AG08395 (cell line): Measurements from ENCODE around the gene SEC16A.
"Not testable (repeated sequence)": the region's sequence is repeated elsewhere in the genome, so short reads cannot be mapped to it uniquely, and the experiment has no call there.

Source experiments
- DNase-seq: peaks from one replicate; pipeline ENCODE4 v3.0.0; 2012; ENCODE audit warnings: mixed read lengths, low spot score

Gene SEC16A

GRCh38 chr9:136439481-136440408, 43.1 kb downstream of the SEC16A start, which contains the start of gene INPP5E:
Gene INPP5E (minus strand): TSS chr9:136439845. CDS start chr9:136439419, 426 bp downstream.
- peak; percentile 93 for DNase-seq

- peak; percentile 34 for DNase-seq
These were observed 44.0 kb downstream of the SEC16A start for GRCh38 chr9:136438548-136439480.

- peak; percentile 7 for DNase-seq
These were observed 44.8 kb downstream of the SEC16A start for GRCh38 chr9:136437839-136438547.

- DNase-seq: peak; percentile 48
These were observed 45.4 kb downstream of the SEC16A start for GRCh38 chr9:136437430-136437829.

- DNase-seq: no peak
These were observed 46.7 kb downstream of the SEC16A start for GRCh38 chr9:136436055-136436634.

GRCh38 chr9:136434580-136435169, 48.2 kb downstream of the SEC16A start:
- DNase-seq: no peak

- DNase-seq: no peak
These were observed 48.8 kb downstream of the SEC16A start for GRCh38 chr9:136433849-136434579.

- no peak for DNase-seq
These were observed 49.7 kb downstream of the SEC16A start for GRCh38 chr9:136433043-136433715.

- DNase-seq: no peak
These were observed 50.2 kb downstream of the SEC16A start for GRCh38 chr9:136432591-136432990.

GRCh38 chr9:136431782-136432350, 51.0 kb downstream of the SEC16A start:
- DNase-seq: no peak

- DNase-seq: no peak
These were observed 52.1 kb downstream of the SEC16A start for GRCh38 chr9:136430588-136431234.

GRCh38 chr9:136429683-136430491, 53.0 kb downstream of the SEC16A start:
- no peak for DNase-seq

GRCh38 chr9:136429075-136429628, 53.7 kb downstream of the SEC16A start:
- DNase-seq: no peak

GRCh38 chr9:136426787-136427186, 56.1 kb downstream of the SEC16A start:
- DNase-seq: no peak

GRCh38 chr9:136425367-136425766, 57.5 kb downstream of the SEC16A start:
- DNase-seq: not testable (repeated sequence)

- DNase-seq: no peak
These were observed 58.0 kb downstream of the SEC16A start for GRCh38 chr9:136424750-136425362.

GRCh38 chr9:136423432-136424146, 59.3 kb downstream of the SEC16A start:
- no peak for DNase-seq
